Measurements from ENCODE around the gene PCA3. TPM values are rescaled to one million over a fixed set of nuclear protein-coding genes. Genes with fewer than 3 reads are reported as not detected.

PCA3 gene
- total and polyA plus RNA-seq, 7 experiments from 2014 or later, result not detected

DNA sequence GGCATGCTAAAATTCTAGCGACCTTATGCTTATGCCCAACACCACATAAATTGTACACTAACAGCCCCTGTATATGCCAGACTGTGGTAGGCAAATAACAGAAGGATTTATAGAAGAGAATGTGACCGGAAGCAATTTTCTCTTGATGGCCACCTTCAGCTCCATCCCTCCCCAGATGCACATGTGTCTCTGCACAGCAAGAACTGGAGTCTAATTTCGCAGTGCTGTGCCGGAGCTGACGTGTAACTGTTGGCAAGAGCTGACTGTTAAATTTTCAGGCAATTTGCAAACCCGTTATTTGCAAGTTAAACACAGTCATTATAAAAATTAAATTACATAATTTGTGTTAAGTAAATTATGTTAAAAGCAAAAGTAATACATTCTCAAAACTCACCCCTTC is 48.4 kb downstream of the PCA3 start:
- Mint-ChIP-seq H3K27me3 (peaks cover 5 to 57% (median 27%) of the 10 kb centered on the region in 5 donors), H3K27ac (no peak overlapping the region), H3K36me3 (no peaks in the 10 kb centered on the region), H3K4me3 (no peak overlapping the region), H3K4me1 (no peaks in the 10 kb centered on the region), H3K9me3 (peaks cover 0 to 2% (median 0%) of the 10 kb centered on the region in 11 donors)
- ChIA-PET POLR2A (no interaction called here), CTCF (no interaction called here)
- ATAC-seq (no peak), DNase-seq (no peak)
- H3K27ac ChIP-seq (ENCODE audit: low read depth, low read length), result no peak overlapping the region
- intact Hi-C loops (cut with micrococcal nuclease), result no loop called here
- H3K27me3 ChIP-seq (ENCODE audit: control insufficient read depth in 2 of 2, insufficient read depth in 2 of 2, low read length in 2 of 2), result no peaks in the 10 kb centered on the region
- no peaks in the 10 kb centered on the region for H3K36me3 ChIP-seq (ENCODE audit: control insufficient read depth in 2 of 3, insufficient read depth in 3 of 3, low read length in 3 of 3)
- H3K4me1 ChIP-seq (ENCODE audit: control insufficient read depth in 2 of 2, insufficient read depth in 2 of 2, low read length in 2 of 2), result no peaks in the 10 kb centered on the region
- no peaks in the 10 kb centered on the region for H3K9me3 ChIP-seq (ENCODE audit: control insufficient read depth in 2 of 3, low read length in 3 of 3)
- no peak overlapping the region for H3K4me3 ChIP-seq (ENCODE audit: low read length)

DNA sequence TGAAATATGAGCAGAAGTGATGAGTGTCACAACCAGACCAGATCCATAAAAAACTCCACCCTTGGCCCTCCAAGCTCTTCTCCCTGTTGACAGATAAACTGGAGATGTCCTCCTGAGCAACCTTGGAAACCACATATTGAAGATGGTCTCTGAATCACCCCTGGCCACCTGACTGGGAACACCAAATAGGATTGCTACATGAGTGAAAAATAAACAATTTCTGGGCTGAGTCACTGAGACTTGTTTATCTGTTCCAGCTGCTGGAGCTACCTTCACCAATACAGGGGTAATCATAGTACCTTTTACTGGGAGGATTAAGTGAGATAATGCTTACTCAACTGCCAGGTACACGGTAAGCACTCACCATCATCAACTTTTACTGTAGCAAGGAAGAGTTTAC is 53.3 kb downstream of the PCA3 start:
- no peak overlapping the region for H3K4me3 ChIP-seq (ENCODE audit: low read length)
- H3K36me3 Mint-ChIP-seq, result no peaks in the 10 kb centered on the region
- H3K4me1 Mint-ChIP-seq, result no peaks in the 10 kb centered on the region
- H3K4me1 ChIP-seq (ENCODE audit: control insufficient read depth in 2 of 2, insufficient read depth in 2 of 2, low read length in 2 of 2), result no peaks in the 10 kb centered on the region
- peaks cover 5 to 52% (median 17%) of the 10 kb centered on the region in 5 donors for H3K27me3 Mint-ChIP-seq
- H3K27ac ChIP-seq (ENCODE audit: low read depth, low read length), result no peak overlapping the region
- POLR2A ChIA-PET, result no interaction called here
- DNase-seq (no peak), ATAC-seq (no peak)
- H3K9me3 ChIP-seq (ENCODE audit: control insufficient read depth in 2 of 3, low read length in 3 of 3), result no peaks in the 10 kb centered on the region
- H3K36me3 ChIP-seq (ENCODE audit: control insufficient read depth in 2 of 3, insufficient read depth in 3 of 3, low read length in 3 of 3), result no peaks in the 10 kb centered on the region
- CTCF ChIA-PET, result no interaction called here
- intact Hi-C loops (cut with micrococcal nuclease), result no loop called here
- no peak overlapping the region for H3K4me3 Mint-ChIP-seq
- no peaks in the 10 kb centered on the region for H3K27me3 ChIP-seq (ENCODE audit: control insufficient read depth in 2 of 2, insufficient read depth in 2 of 2, low read length in 2 of 2)
- H3K9me3 Mint-ChIP-seq, result peaks cover 0 to 4% (median 0%) of the 10 kb centered on the region in 11 donors
- H3K27ac Mint-ChIP-seq, result no peak overlapping the region

DNA sequence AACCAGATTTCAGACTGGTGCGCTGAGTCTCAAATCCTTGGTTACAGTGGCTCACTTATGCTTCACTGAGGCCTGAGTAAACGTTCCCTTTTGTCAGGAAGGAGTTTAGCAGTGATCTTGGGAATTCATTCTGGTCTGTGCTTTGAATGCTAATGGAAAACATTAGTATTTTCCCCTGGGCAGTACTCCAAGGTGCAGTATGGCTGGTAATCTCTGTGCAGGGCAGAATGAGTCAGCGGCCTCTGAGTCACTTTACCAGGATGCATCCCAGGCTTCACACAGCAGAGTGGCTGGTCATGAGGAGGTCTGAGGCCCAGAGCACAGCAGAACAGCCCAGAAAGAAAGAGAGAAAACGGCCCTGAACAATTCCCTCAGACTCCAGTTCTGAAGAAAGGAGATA is 54.0 kb downstream of the PCA3 start:
- ChIA-PET POLR2A (no interaction called here), CTCF (no interaction called here)
- ATAC-seq, result no peak
- no peak overlapping the region for H3K27ac Mint-ChIP-seq
- no peaks in the 10 kb centered on the region for H3K27me3 ChIP-seq (ENCODE audit: control insufficient read depth in 2 of 2, insufficient read depth in 2 of 2, low read length in 2 of 2)
- H3K9me3 Mint-ChIP-seq, result peaks cover 0 to 4% (median 0%) of the 10 kb centered on the region in 11 donors
- H3K4me3 ChIP-seq (ENCODE audit: low read length), result no peak overlapping the region
- no peaks in the 10 kb centered on the region for H3K9me3 ChIP-seq (ENCODE audit: control insufficient read depth in 2 of 3, low read length in 3 of 3)
- no peaks in the 10 kb centered on the region for H3K4me1 Mint-ChIP-seq
- no peak overlapping the region for H3K4me3 Mint-ChIP-seq
- H3K36me3 ChIP-seq (ENCODE audit: control insufficient read depth in 2 of 3, insufficient read depth in 3 of 3, low read length in 3 of 3), result no peaks in the 10 kb centered on the region
- no peaks in the 10 kb centered on the region for H3K36me3 Mint-ChIP-seq
- H3K4me1 ChIP-seq (ENCODE audit: control insufficient read depth in 2 of 2, insufficient read depth in 2 of 2, low read length in 2 of 2), result no peaks in the 10 kb centered on the region
- H3K27ac ChIP-seq (ENCODE audit: low read depth, low read length), result no peak overlapping the region
- DNase-seq, result no peak
- H3K27me3 Mint-ChIP-seq, result peaks cover 5 to 44% (median 17%) of the 10 kb centered on the region in 5 donors
- intact Hi-C loops (cut with micrococcal nuclease), result no loop called here

- DNase-seq, result no peak
- intact Hi-C loops (cut with micrococcal nuclease), result no loop called here
- H3K27ac ChIP-seq (ENCODE audit: low read depth, low read length), result no peak overlapping the region
- no peaks in the 10 kb centered on the region for H3K27me3 ChIP-seq (ENCODE audit: control insufficient read depth in 2 of 2, insufficient read depth in 2 of 2, low read length in 2 of 2)
- H3K36me3 Mint-ChIP-seq, result no peaks in the 10 kb centered on the region
- H3K27ac Mint-ChIP-seq, result no peak overlapping the region
- peaks cover 0 to 4% (median 0%) of the 10 kb centered on the region in 11 donors for H3K9me3 Mint-ChIP-seq
- no peaks in the 10 kb centered on the region for H3K4me1 Mint-ChIP-seq
- H3K27me3 Mint-ChIP-seq, result peaks cover 3 to 26% (median 13%) of the 10 kb centered on the region in 5 donors
- no peak overlapping the region for H3K4me3 ChIP-seq (ENCODE audit: low read length)
- no peak for ATAC-seq
- H3K4me3 Mint-ChIP-seq, result no peak overlapping the region
- ChIA-PET POLR2A (no interaction called here), CTCF (no interaction called here)
- no peaks in the 10 kb centered on the region for H3K9me3 ChIP-seq (ENCODE audit: control insufficient read depth in 2 of 3, low read length in 3 of 3)
- no peaks in the 10 kb centered on the region for H3K36me3 ChIP-seq (ENCODE audit: control insufficient read depth in 2 of 3, insufficient read depth in 3 of 3, low read length in 3 of 3)
- no peaks in the 10 kb centered on the region for H3K4me1 ChIP-seq (ENCODE audit: control insufficient read depth in 2 of 2, insufficient read depth in 2 of 2, low read length in 2 of 2)
Observed at GRCh38 chr9:76820431-76820830, 56.2 kb downstream of the PCA3 start.

DNA sequence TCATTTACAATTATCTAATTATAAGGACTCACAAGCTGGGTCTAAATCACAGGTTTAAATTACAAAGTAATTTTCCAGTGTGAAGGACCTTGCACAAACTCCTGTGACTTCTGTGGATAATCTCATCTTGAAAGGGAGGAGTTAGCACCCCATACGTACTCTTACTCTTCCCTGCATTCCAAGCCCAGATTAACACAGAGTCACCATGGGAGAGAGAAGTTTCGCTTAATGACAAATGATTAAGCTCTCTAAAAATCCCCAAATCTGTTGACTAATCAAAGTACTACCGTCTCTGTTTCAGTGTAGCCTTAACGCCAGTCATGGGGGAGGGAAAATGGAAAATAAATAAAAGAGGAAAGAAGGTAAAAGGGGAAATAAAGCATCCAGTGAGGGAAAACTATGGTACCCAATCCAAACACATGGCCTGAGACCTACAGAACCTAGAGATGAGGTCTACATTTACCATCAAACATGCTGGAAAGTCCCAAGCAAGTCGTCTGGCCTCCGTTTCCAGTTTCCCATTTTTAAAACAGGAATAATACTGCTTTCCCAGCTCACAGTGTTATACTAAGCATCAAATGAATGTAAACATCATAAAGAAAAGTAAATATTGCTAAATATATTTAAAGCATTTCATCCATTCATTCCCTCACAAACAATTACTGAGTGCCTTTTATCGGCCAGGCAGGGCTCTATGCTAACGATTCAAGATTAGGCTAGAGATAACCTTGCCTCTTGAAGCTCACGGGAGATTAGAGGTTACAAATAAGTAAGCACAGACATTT is 63.2 kb downstream of the PCA3 start:
- POLR2A ChIA-PET, result no interaction called here
- no peak for DNase-seq
- Histone ChIP-seq H3K27me3 (ENCODE audit: control insufficient read depth in 2 of 2, insufficient read depth in 2 of 2, low read length in 2 of 2) (no peaks in the 10 kb centered on the region), H3K4me1 (ENCODE audit: control insufficient read depth in 2 of 2, insufficient read depth in 2 of 2, low read length in 2 of 2) (no peaks in the 10 kb centered on the region), H3K4me3 (ENCODE audit: low read length) (no peak overlapping the region), H3K9me3 (ENCODE audit: control insufficient read depth in 2 of 3, low read length in 3 of 3) (no peaks in the 10 kb centered on the region), H3K36me3 (ENCODE audit: control insufficient read depth in 2 of 3, insufficient read depth in 3 of 3, low read length in 3 of 3) (no peaks in the 10 kb centered on the region), H3K27ac (ENCODE audit: low read depth, low read length) (no peak overlapping the region)
- H3K4me1 Mint-ChIP-seq, result no peaks in the 10 kb centered on the region
- ATAC-seq, result no peak
- peaks cover 0 to 15% (median 2%) of the 10 kb centered on the region in 11 donors for H3K9me3 Mint-ChIP-seq
- intact Hi-C loops (cut with micrococcal nuclease), result no loop called here
- H3K4me3 Mint-ChIP-seq, result no peak overlapping the region
- CTCF ChIA-PET, result no interaction called here
- H3K27ac Mint-ChIP-seq, result no peak overlapping the region
- H3K27me3 Mint-ChIP-seq, result peaks cover 0 to 19% (median 14%) of the 10 kb centered on the region in 5 donors
- H3K36me3 Mint-ChIP-seq, result no peaks in the 10 kb centered on the region

- Mint-ChIP-seq H3K27me3 (peaks cover 0 to 19% (median 14%) of the 10 kb centered on the region in 5 donors), H3K4me1 (no peaks in the 10 kb centered on the region), H3K36me3 (no peaks in the 10 kb centered on the region), H3K27ac (no peak overlapping the region), H3K4me3 (no peak overlapping the region), H3K9me3 (peaks cover 0 to 15% (median 2%) of the 10 kb centered on the region in 11 donors)
- Histone ChIP-seq H3K9me3 (ENCODE audit: control insufficient read depth in 2 of 3, low read length in 3 of 3) (no peaks in the 10 kb centered on the region), H3K4me3 (ENCODE audit: low read length) (no peak overlapping the region), H3K36me3 (ENCODE audit: control insufficient read depth in 2 of 3, insufficient read depth in 3 of 3, low read length in 3 of 3) (no peaks in the 10 kb centered on the region), H3K4me1 (ENCODE audit: control insufficient read depth in 2 of 2, insufficient read depth in 2 of 2, low read length in 2 of 2) (no peaks in the 10 kb centered on the region), H3K27ac (ENCODE audit: low read depth, low read length) (no peak overlapping the region), H3K27me3 (ENCODE audit: control insufficient read depth in 2 of 2, insufficient read depth in 2 of 2, low read length in 2 of 2) (no peaks in the 10 kb centered on the region)
- intact Hi-C loops (cut with micrococcal nuclease), result no loop called here
- DNase-seq (no peak), ATAC-seq (no peak)
- ChIA-PET CTCF (no interaction called here), POLR2A (no interaction called here)
Observed at GRCh38 chr9:76828447-76828846, 64.2 kb downstream of the PCA3 start.

GRCh38 chr9:76835571-76836283 is 71.5 kb downstream of the PCA3 start:
- DNase-seq, result no peak
- no peaks in the 10 kb centered on the region for H3K27me3 ChIP-seq (ENCODE audit: control insufficient read depth in 2 of 2, insufficient read depth in 2 of 2, low read length in 2 of 2)
- no peaks in the 10 kb centered on the region for H3K36me3 ChIP-seq (ENCODE audit: control insufficient read depth in 2 of 3, insufficient read depth in 3 of 3, low read length in 3 of 3)
- ChIA-PET CTCF (no interaction called here), POLR2A (no interaction called here)
- H3K4me1 ChIP-seq (ENCODE audit: control insufficient read depth in 2 of 2, insufficient read depth in 2 of 2, low read length in 2 of 2), result no peaks in the 10 kb centered on the region
- H3K4me1 Mint-ChIP-seq, result no peaks in the 10 kb centered on the region
- no peak overlapping the region for H3K4me3 Mint-ChIP-seq
- H3K36me3 Mint-ChIP-seq, result no peaks in the 10 kb centered on the region
- ATAC-seq, result no peak
- peaks cover 0 to 11% (median 0%) of the 10 kb centered on the region in 5 donors for H3K27me3 Mint-ChIP-seq
- H3K9me3 Mint-ChIP-seq, result peaks cover 0 to 5% (median 0%) of the 10 kb centered on the region in 11 donors
- intact Hi-C loops (cut with micrococcal nuclease), result no loop called here
- no peak overlapping the region for H3K27ac Mint-ChIP-seq
- no peak overlapping the region for H3K4me3 ChIP-seq (ENCODE audit: low read length)
- H3K9me3 ChIP-seq (ENCODE audit: control insufficient read depth in 2 of 3, low read length in 3 of 3), result no peaks in the 10 kb centered on the region
- no peak overlapping the region for H3K27ac ChIP-seq (ENCODE audit: low read depth, low read length)

Measured in naive thymus-derived CD4-positive, alpha-beta T cell (primary cell).